Activated CD4-positive, alpha-beta T cell treated with anti-CD3 and anti-CD28 coated beads, Interleukin-2, amount 50 U/mL, for 48 hours (primary cell): ENCODE results near the gene CTSL.
"Not testable (repeated sequence)": the region's sequence is repeated elsewhere in the genome, so short reads cannot be mapped to it uniquely, and the experiment has no call there.

ENCODE experiments used
- DNase-seq, 2 experiments: peaks; one replicate each; pipeline ENCODE4 v3.0.0-alpha.2; 2020

Gene CTSL

GRCh38 chr9:87722393-87723088 lies 3.4 kb upstream of the CTSL start:
- no peak for DNase-seq

- no peak for DNase-seq
These were observed 491 bp upstream of the CTSL start for GRCh38 chr9:87725356-87725899.

- no peak for DNase-seq
These were observed 3.3 kb downstream of the CTSL start for GRCh38 chr9:87729246-87729645.

GRCh38 chr9:87731321-87731720 lies 5.4 kb downstream of the CTSL start:
- DNase-seq: no peak

- DNase-seq: no peak
These were observed 6.4 kb downstream of the CTSL start for GRCh38 chr9:87732344-87732743.

- DNase-seq: no peak
These were observed 6.8 kb downstream of the CTSL start for GRCh38 chr9:87732756-87733155.

GRCh38 chr9:87733273-87734052 lies 7.5 kb downstream of the CTSL start:
- no peak for DNase-seq

GRCh38 chr9:87734106-87734505 lies 8.2 kb downstream of the CTSL start:
- DNase-seq: no peak

GRCh38 chr9:87739546-87739945 lies 13.6 kb downstream of the CTSL start:
- DNase-seq: no peak

GRCh38 chr9:87740209-87740608 lies 14.3 kb downstream of the CTSL start:
- DNase-seq: no peak

GRCh38 chr9:87741326-87741725 lies 15.4 kb downstream of the CTSL start:
- DNase-seq: no peak

GRCh38 chr9:87741891-87742290 lies 16.0 kb downstream of the CTSL start:
- no peak for DNase-seq

GRCh38 chr9:87742813-87743428 lies 17.0 kb downstream of the CTSL start:
- DNase-seq: no peak

- not testable (repeated sequence) for DNase-seq
These were observed 18.3 kb downstream of the CTSL start for GRCh38 chr9:87744247-87744646.

GRCh38 chr9:87746186-87746585 lies 20.3 kb downstream of the CTSL start:
- DNase-seq: no peak

GRCh38 chr9:87748881-87749280 lies 23.0 kb downstream of the CTSL start:
- no peak for DNase-seq

GRCh38 chr9:87749335-87750035 lies 23.6 kb downstream of the CTSL start:
- no peak for DNase-seq

- DNase-seq: no peak
These were observed 24.8 kb downstream of the CTSL start for GRCh38 chr9:87750726-87751125.

- DNase-seq: no peak
These were observed 25.5 kb downstream of the CTSL start for GRCh38 chr9:87751423-87751822.

GRCh38 chr9:87751868-87752267 lies 25.9 kb downstream of the CTSL start:
- DNase-seq: no peak

- no peak for DNase-seq
These were observed 27.4 kb downstream of the CTSL start for GRCh38 chr9:87753313-87753712.

GRCh38 chr9:87758330-87758729 lies 32.4 kb downstream of the CTSL start:
- DNase-seq: not testable (repeated sequence)

GRCh38 chr9:87759980-87760379 lies 34.1 kb downstream of the CTSL start:
- DNase-seq: not testable (repeated sequence)
